ENCODE results near the gene IL25.

GRCh38 chr14:23414906-23415820 lies 42.6 kb downstream of the IL25 start:
- TF ChIP-seq CTCF (conservative IDR thresholded peaks at IDR 0.05; ENCODE audit: low read depth, low read length) (no peak), RFX5 (IDR thresholded peaks at IDR 0.05; ENCODE audit: low read depth, low read length) (no peak), POLR2A (IDR thresholded peaks at IDR 0.05; ENCODE audit: low read depth, low read length) (no peak), CEBPB (IDR thresholded peaks at IDR 0.05; ENCODE audit: low read depth, low read length) (no peak), MXI1 (IDR thresholded peaks at IDR 0.05; ENCODE audit: borderline replicate concordance, low read depth, low read length) (no peak), RCOR1 (IDR thresholded peaks at IDR 0.05; ENCODE audit: insufficient replicate concordance, low read length) (no peak), RAD21 (IDR thresholded peaks at IDR 0.05; ENCODE audit: low read length) (no peak), FOS (IDR thresholded peaks at IDR 0.05; ENCODE audit: low read depth, low read length) (no peak), MAZ (IDR thresholded peaks at IDR 0.05; ENCODE audit: borderline replicate concordance, low read depth, low read length) (no peak), MAFK (IDR thresholded peaks at IDR 0.05; ENCODE audit: low read depth, low read length) (no peak), USF2 (IDR thresholded peaks at IDR 0.05; ENCODE audit: low read depth, low read length) (no peak), ELK1 (IDR thresholded peaks at IDR 0.05; ENCODE audit: borderline replicate concordance, low read depth, low read length) (no peak), BHLHE40 (IDR thresholded peaks at IDR 0.05; ENCODE audit: low read depth, low read length) (no peak), NFE2L2 (IDR thresholded peaks at IDR 0.05; ENCODE audit: low read depth, low read length) (no peak)
